GM11168 (cell line): ENCODE data around the gene PDZD2.

Source experiments
- in situ Hi-C: fragments of 300-500 bp; cut with MboI; formaldehyde crosslinking; loops from one replicate; pipeline ENCODE4 v1.12.0; 2022; ENCODE audit warnings: low sequenced_read_pairs; ENCODE audit not compliant: unreplicated experiment

Gene PDZD2

DNA sequence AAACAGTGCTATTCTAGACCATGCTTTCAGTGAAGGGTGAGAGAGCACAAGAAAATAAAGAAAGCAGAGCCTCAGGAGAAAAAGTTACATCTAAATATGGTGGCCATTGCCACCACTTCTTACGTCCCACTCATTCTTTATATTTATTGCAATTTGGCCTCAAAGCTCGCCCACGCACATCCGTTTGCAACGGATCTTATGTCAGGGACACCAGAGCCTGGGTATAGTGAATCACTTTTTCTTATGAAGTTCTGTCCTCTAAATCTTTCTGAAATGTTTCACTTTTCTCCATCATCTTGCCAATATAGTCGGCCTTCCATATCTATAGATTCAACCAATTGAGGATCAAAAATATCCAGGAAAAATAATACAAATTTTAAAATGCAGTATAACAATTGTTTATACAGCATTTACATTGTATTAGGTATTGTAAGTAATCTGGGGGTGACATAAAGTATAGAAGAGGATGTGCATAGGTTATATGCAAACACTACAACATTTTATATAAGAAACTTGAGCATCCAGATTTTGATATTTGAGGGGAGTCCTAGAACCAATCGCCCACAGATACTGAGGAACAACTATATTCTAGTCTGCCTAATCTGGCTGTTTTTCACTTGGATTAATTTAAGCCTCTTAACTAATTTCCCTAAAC lies 500.0 kb downstream of the PDZD2 start:
- in situ Hi-C loops, result no loop called here

DNA sequence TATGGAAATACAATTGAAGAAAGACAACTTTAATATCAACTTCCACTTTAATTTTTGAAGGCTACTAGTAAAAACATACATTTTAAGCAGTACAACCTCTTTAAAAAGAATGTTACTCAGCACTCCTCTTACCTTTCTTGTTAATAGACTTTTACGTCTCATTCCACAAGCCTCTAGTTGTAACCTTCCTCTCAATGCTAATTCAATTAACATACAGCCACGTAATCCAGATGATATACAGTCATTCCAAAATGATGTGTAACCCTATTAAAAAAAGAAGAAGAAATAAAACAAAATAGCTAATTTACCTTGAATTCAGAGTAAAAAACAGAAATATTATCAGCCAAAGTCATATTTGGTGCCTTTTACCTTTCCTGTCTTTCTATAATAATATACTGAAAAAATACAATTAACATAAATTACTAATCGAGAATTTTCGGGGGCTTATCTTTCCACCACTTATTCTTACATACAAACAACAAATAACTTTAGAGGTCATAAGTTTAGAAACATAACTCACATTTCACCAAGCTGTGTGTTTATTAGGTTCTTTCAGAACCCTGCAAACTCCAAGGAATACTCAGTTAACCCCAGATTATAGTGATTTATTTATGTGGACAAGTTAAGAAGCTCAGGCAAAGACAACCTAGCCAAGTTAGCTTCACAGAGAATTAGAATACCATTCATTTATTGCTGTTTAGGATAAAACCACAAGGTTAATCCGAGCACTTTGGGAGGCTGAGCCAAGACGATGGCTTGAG lies 504.9 kb downstream of the PDZD2 start:
- in situ Hi-C loops, result no loop called here

GRCh38 chr5:32144378-32145207 lies 505.7 kb downstream of the PDZD2 start:
- in situ Hi-C loops, result no loop called here

DNA sequence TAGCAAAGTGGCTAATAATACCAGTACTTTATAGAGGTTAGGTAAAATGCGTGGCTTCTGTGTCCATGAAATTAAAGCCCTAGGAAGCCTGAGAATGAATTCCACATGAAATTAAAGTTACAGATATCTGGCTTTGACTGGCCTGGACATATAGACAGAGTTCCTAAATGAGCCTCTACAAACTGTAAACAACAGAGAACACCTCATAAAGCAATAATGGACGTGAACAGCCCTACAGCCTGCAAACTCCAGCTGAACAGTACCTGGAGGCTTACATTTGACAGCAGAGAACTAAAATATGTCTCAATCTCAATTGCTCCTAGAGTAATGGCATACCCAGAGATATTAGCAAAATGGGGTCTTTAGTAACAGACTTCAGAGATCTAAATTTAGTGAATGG lies 506.4 kb downstream of the PDZD2 start:
- in situ Hi-C loops, result no loop called here

GRCh38 chr5:32147236-32147635 lies 508.3 kb downstream of the PDZD2 start:
- in situ Hi-C loops, result no loop called here

GRCh38 chr5:32147959-32148358 lies 509.0 kb downstream of the PDZD2 start:
- in situ Hi-C loops, result no loop called here

DNA sequence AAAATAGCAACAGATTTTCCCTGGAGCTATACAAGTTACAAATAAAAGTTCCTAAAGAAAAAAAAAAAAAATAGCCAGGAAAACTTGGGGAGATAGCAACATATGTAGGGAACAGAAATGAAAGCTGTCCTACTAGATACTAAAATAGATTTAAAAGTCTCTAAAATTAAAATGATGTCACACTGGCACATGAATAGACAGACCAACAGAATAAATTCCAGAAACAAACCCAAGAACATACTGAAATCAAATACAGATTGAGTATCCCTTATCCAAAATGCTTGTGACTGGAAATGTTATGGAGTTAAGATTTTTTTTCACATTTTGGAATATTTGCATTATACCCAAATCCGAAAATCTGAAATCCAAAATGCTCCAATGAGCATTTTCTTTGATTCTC lies 511.4 kb downstream of the PDZD2 start:
- in situ Hi-C loops, result no loop called here

DNA sequence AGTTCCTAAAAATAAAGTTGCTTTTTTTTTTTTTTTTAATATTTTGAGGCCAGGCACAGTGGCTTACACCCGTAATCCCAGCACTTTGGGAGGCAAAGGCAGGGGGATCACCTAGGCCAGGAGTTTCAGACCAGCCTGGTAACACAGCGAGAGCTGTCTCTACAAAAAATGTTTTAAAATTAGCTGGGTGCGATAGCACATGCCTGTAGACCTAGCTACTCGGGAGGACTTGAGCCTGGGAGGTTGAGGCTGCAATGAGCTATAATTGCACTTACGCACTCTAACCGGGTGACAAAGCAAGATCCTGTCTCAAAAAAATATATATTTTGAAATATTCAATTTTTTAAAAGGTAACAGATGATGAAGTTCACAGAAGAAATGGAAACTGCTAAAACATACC lies 512.3 kb downstream of the PDZD2 start:
- in situ Hi-C loops, result no loop called here

- in situ Hi-C loops, result no loop called here
These were observed 514.8 kb downstream of the PDZD2 start for GRCh38 chr5:32153723-32154122.

GRCh38 chr5:32155211-32155610 lies 516.3 kb downstream of the PDZD2 start:
- in situ Hi-C loops, result no loop called here

GRCh38 chr5:32156635-32157034 lies 517.7 kb downstream of the PDZD2 start:
- in situ Hi-C loops, result no loop called here

DNA sequence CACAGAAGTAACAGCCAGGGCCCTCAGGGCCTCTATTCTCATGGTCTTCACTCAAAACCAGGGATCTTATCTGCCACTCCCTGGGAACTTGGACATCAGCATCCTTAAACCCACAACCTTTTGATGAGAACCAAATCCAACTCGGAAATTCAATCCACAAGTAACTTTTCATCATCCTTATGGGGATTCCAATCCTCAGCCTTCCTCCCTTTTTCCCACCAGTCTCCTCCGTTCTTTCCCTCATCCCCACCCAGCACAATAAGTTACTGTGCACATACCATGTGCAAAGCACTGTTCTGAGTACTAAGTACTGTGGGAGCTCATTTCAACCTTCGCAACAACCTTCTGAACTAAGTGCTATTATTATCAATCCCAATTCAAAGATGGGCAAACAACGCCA lies 518.1 kb downstream of the PDZD2 start:
- in situ Hi-C loops, result no loop called here

DNA sequence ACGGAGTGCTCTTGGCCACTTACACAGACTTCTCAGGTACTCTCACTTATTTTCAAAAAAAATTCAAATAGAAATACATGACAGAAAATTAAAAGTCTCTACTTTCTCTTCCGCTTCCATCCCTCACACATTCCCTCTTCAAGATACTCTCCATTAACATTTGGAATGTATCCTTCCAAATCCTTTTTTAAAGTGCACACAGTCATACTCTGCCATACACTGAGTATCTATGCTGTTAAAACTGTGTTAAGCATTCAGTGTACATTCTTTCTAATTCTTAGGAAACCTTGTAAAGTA lies 519.7 kb downstream of the PDZD2 start:
- in situ Hi-C loops, result no loop called here

GRCh38 chr5:32159328-32160072 lies 520.6 kb downstream of the PDZD2 start:
- in situ Hi-C loops, result no loop called here

- in situ Hi-C loops, result no loop called here
These were observed 521.3 kb downstream of the PDZD2 start for GRCh38 chr5:32160228-32160627.
